Stimulated activated CD8-positive, alpha-beta memory T cell treated with anti-CD3 and anti-CD28 coated beads, Interleukin-15, amount 100 ng/mL, for 1 hour (primary cell): Measurements from ENCODE around the gene BTBD3.

ENCODE experiments used
- DNase-seq: peaks from one replicate; pipeline ENCODE4 v3.0.0-alpha.2; 2020; ENCODE audit warnings: low read depth

Gene BTBD3

DNA sequence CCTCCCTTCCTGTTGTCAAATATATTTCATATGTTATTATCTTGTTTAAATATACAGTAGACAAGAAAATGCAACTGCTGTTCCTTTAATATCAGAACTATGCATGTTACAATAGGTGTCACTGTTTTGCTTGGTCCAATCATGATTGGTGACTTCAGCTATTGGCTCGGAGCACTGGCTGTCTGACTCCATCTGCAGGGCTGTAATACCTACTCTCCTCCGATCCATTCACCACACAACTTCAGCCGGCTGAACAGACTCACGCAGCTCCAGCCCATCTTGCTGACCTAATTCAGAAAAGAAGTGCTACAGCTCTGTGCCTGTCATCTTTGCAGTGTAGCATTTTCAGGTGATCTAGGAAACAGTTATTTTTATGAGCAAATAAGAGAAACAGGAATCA is at the start of gene BTBD3:
TSS of gene BTBD3 (plus strand) at position 231 of the 400 bp plus-strand sequence. CDS start 383 bp downstream, outside the sequence.
- DNase-seq = no peak

DNA sequence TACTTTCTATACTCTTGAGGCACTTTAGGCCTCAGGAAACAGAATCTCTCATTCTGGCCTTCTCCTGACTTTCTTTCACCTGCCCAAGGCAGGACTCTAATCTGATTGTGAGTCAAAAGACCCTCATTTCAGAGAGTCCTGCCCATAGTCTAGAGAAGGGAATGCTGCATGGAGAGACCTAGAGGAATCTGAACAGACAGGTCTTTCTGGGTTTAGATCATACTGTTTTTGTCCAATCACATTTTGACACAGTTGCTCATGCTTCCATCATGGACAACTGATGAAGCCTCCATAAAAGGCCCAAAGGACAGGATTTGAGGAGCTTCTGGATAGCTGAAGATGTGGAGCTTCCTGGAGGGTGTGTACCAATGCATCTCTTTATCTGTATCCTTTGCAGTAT is 48.1 kb upstream of the BTBD3 start:
- no peak for DNase-seq

- no peak for DNase-seq
Measured at GRCh38 chr20:11870411-11870810, 47.3 kb upstream of the BTBD3 start.

GRCh38 chr20:11876555-11876954 is 41.1 kb upstream of the BTBD3 start:
- no peak for DNase-seq

GRCh38 chr20:11880680-11881079 is 37.0 kb upstream of the BTBD3 start:
- DNase-seq = no peak

DNA sequence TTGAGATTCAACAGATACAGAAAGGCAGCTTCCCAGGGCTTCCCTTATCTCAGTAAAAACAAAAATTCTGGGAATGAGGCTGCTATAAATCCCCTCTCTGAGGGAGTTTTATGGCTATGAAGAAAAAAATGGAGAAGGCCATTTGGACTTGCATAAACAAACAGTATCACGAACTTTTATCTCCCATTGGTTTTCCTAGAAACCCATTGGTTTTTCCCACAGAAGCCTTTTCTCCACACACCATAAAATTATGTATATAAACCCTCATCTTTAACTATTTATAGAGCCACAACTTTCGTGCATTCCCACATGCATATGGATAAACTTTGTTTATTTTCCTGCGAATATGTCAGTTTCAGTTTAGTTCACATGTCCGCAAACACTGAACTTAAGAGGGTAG is 36.2 kb upstream of the BTBD3 start:
- no peak for DNase-seq

DNA sequence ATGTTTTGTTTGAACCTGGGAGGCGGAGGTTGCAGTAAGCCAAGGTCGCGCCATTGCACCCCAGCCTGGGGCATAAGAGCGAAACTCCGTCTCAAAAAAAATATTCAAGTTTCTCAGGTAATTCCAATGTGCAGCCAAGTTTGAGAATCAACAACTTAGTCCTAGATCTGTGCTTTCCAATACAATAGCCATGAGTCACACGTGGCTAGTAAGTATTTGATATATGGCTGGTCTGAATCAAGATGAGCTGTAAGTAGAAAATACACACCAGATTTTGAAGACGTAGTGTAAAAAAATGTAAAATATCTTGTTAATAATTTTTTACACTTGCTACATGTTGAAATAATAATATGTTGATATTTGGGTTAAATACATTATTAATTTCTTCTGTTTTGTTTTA is 35.0 kb upstream of the BTBD3 start:
- no peak for DNase-seq

- no peak for DNase-seq
Measured at GRCh38 chr20:11888648-11889047, 29.0 kb upstream of the BTBD3 start.

GRCh38 chr20:11890331-11891076 is 27.2 kb upstream of the BTBD3 start:
- no peak for DNase-seq

GRCh38 chr20:11891077-11891775 is 26.5 kb upstream of the BTBD3 start:
- no peak for DNase-seq

DNA sequence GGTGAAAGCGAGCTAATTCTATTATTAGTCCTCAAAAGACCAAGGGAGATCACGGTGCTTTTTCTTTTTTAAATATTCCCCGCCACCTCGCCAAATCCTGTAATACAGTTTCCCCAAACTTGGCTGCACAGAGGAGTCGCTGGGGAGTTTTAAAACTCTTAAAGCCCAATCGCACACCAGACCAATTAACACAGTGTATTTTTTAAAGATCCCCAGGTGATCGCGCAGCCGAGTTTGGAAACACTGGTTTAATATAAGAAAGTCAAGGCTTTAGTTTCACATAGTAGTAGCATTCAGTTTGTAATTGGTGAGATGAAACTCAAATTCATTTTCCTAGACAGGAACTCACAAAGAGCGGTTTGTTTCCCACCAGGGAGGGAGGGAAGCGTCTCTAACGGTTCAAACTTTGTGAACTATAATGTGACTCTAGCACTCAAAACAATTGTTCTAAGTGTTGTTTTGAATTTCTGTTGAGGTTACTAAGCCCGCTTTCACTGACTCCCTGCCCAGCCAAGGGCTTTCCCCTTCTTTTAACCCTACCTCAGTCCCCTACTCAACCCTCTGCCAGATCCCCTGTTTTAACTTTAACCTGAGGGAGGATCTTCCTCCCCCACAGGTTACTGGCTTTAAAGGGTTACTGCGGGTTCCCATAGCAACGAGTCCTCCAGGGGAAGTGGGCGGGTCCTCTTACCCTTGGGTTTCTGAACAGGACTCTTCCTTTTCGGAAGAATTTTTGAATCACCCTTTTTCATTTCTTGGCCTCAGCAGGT is 25.7 kb upstream of the BTBD3 start:
- no peak for DNase-seq

DNA sequence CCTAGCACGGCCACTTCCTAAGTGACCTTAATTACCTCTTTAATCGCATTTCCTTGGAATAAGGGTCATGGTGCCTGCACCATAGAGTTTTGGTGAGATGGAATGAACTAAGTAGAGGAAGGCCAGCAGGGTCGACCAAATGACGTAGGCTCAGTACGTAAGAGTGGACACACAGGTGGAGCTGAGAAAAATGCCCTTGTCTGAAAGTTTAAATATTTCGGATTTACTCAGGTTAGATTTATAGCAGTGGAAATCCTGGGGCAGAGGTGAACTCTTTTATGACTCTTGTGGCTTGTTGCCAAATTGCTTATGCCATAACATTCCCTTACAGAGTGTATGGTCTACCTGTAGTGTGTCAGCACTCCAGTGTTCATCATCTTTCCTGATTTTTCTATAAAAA is 23.6 kb upstream of the BTBD3 start:
- DNase-seq = no peak

GRCh38 chr20:11895861-11896387 is 21.8 kb upstream of the BTBD3 start:
- DNase-seq = no peak

- no peak for DNase-seq
Measured at GRCh38 chr20:11901127-11901526, 16.6 kb upstream of the BTBD3 start.

DNA sequence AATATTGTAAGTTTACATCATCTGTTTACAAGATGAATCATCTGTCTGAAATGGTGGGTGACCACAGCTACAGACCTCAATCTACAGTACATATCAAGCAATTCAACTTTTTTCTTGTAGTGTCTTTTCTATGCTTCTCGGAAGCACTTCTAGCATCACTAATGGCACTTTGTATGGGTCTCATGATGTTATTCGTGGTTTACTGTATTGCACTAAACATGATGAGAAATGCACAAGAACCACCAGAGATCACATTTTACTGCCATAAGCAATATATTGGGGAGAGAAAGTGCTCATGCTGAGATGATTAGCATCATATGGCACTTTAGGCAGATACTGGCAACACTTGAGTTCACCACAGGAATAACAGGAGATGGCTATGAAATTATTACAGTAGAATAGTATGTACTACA is 15.4 kb upstream of the BTBD3 start:
- no peak for DNase-seq

- no peak for DNase-seq
Measured at GRCh38 chr20:11905460-11906179, 12.1 kb upstream of the BTBD3 start.

- DNase-seq = no peak
Measured at GRCh38 chr20:11906626-11907480, 10.8 kb upstream of the BTBD3 start.

DNA sequence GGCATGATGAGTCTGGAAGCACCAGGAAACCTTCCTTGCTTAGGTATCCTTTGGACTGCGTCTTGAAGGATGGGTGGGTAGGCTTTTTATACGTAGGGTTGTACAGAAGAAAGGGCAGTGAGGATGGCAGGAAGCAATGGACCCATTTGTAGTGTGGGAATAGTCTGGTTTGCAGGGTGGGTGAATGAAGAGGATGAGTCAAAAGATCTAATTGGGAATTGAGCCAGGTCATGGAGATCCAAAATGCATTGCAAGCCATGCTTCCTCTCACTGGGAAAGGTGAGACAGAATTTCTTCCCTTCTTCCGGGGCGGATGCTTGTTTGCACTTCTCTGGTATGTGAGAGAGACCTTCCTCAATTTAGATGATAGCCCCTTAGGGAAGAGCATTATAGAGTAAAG is 10.1 kb upstream of the BTBD3 start:
- no peak for DNase-seq

DNA sequence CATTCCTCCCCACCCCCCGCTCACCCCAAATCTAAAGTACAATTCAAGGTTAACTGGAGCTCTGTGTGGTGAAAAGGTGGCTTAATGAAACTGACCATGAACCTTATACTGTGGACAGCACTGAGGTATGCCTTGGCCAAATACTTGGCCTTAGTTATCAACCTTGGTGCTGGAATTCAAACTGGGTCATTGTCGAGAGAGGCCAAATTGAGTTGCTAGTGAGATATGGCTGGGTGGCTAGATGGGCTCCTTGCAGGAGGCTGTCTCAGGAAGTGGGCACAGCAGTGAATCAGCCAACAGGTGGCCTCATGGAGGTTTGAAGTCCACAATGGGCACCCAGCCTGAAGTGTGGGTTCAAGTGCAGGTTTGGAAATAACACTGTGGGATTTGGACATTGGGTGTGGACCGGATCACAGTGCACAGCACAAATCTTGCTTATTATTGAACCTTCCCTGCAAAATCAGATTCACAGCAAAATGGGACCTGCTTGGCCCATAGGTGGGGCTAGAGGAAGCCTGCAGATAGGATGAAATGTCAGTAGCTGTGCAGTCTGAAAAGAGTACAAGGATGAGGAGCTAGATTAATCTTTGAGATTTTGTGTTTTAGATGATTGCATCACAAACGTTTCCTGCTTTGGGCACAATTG is 5.6 kb upstream of the BTBD3 start:
- no peak for DNase-seq

DNA sequence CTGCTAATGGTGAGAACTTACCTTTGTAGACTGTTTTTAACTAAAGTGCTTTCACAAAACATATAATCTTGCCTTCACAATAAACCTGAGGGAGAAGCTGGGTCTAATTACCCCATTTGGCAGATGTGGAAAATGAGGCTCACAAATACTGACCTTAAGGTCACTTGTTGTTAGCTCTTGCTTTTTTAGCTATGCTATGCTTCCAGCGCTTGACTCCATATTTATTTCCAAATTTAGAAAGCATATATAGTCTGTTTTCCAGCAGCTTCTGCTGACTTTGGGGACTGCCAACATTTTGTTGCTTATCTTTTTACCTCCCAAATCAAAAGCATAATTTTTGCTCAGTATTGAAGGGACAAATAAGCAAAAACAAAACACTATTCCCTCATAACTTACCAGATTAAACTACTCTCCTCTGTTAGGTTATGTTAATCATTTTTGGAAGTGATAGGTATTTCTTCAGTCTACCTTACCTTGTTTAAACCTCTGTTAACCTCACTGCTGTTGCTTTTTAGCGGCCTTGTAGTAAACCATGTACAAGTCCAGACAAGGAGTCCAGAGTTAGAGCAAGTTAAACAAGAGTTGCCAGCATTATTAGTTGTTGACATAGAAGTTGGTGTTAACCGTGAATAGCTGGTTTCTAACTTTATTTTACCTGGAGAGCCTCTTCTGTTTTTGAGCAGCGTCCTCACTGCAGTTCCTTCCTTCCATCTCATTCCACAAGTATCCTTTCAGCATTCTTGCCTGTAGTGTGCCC is 4.9 kb upstream of the BTBD3 start:
- no peak for DNase-seq
